ENCODE measurements around the gene ATCAY. TPM values are rescaled to one million over a fixed set of nuclear protein-coding genes. Genes with fewer than 3 reads are reported as not detected.
"Not testable (repeated sequence)": the region's sequence is repeated elsewhere in the genome, so short reads cannot be mapped to it uniquely, and the experiment has no call there.

ATCAY gene
- total and polyA plus RNA-seq, 5 donors from 2014 or later, result not detected

DNA sequence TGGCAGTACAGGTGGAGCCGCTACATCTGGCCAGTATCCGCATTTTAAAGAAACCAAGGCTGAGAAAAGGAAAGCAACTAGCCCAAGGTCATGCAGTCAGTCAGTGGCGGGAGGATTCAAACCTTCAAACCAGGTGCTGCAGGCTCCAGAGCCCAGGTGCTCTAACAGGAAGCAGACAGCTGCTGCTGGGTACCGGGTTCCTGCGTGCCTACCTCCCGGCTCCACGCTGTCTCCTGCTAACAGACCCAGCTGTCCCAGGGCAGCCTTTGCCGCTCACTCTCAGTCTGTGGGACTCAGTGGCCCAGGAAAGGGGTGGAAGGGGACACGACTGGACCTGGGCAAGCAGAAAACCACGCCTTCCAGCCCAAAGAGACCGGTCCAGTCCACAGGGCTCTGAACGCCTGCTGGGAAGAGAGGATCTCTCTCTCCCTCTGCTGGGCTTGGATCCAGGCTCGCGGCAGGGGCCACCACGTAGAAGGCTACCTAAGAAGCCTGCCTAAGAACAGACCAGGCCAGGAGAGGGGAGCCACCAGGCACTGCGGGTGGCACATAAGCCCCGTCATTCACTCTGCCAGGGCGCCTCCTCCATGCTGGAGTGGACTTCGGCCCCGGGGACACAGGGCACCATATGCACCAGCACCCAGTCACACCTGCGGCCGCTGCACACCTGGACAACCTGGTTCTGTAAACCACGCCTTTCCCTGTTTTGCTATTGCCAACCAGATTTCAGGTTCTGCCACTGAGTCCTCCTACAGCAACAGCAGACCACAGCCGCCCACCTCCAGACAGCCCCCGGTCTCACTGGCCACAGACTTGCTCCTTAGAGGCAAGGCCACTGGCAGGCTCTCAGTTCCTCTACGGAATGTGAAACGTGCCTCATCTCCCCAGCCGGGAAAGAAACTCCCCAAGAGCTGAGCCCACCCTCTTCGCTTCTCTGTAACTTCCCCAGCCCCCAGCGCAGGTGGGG lies 85.8 kb downstream of the ATCAY start:
- Mint-ChIP-seq H3K36me3 (peaks cover 5% of the 10 kb centered on the region), H3K4me1 (peaks cover 0 to 35% (median 15%) of the 10 kb centered on the region in 4 donors), H3K9me3 (no peaks in the 10 kb centered on the region), H3K4me3 (peak overlapping the region in 1 of 4 donors; percentile 56), H3K27me3 (no peaks in the 10 kb centered on the region), H3K27ac (peak overlapping the region in 1 of 3 donors; percentile 56)
- Histone ChIP-seq H3K27me3 (ENCODE audit: control insufficient read depth, insufficient read depth, low read length) (no peaks in the 10 kb centered on the region), H3K4me1 (ENCODE audit: control insufficient read depth, insufficient read depth, low read length, poor library complexity, severe bottlenecking) (peaks cover 22% of the 10 kb centered on the region), H3K27ac (ENCODE audit: insufficient read depth, low read length, poor library complexity, severe bottlenecking) (no peak overlapping the region), H3K4me3 (ENCODE audit: low read depth, low read length) (no peak overlapping the region), H3K36me3 (ENCODE audit: control insufficient read depth, insufficient read depth, low read length) (peaks cover 40% of the 10 kb centered on the region), H3K9me3 (ENCODE audit: control insufficient read depth in 2 of 2, low read length in 2 of 2) (no peaks in the 10 kb centered on the region)
- no peak for ATAC-seq (ENCODE audit: low read depth in 2 of 2)
- DNase-seq, result no peak

GRCh38 chr19:3967983-3968382 lies 87.5 kb downstream of the ATCAY start:
- H3K27ac Mint-ChIP-seq, result peak overlapping the region in 1 of 3 donors; percentile 56
- Histone ChIP-seq H3K4me1 (ENCODE audit: control insufficient read depth, insufficient read depth, low read length, poor library complexity, severe bottlenecking) (peaks cover 24% of the 10 kb centered on the region), H3K36me3 (ENCODE audit: control insufficient read depth, insufficient read depth, low read length) (peaks cover 29% of the 10 kb centered on the region)
- not testable (repeated sequence) for H3K27me3 ChIP-seq (ENCODE audit: control insufficient read depth, insufficient read depth, low read length); H3K27ac ChIP-seq (ENCODE audit: insufficient read depth, low read length, poor library complexity, severe bottlenecking); H3K36me3 Mint-ChIP-seq; H3K27me3 Mint-ChIP-seq; H3K9me3 ChIP-seq (ENCODE audit: control insufficient read depth in 2 of 2, low read length in 2 of 2); H3K4me3 ChIP-seq (ENCODE audit: low read depth, low read length); ATAC-seq (ENCODE audit: low read depth in 2 of 2); DNase-seq; H3K9me3 Mint-ChIP-seq
- peaks cover 0 to 37% (median 16%) of the 10 kb centered on the region in 4 donors for H3K4me1 Mint-ChIP-seq
- H3K4me3 Mint-ChIP-seq, result peak overlapping the region in 1 of 4 donors; percentile 15

DNA sequence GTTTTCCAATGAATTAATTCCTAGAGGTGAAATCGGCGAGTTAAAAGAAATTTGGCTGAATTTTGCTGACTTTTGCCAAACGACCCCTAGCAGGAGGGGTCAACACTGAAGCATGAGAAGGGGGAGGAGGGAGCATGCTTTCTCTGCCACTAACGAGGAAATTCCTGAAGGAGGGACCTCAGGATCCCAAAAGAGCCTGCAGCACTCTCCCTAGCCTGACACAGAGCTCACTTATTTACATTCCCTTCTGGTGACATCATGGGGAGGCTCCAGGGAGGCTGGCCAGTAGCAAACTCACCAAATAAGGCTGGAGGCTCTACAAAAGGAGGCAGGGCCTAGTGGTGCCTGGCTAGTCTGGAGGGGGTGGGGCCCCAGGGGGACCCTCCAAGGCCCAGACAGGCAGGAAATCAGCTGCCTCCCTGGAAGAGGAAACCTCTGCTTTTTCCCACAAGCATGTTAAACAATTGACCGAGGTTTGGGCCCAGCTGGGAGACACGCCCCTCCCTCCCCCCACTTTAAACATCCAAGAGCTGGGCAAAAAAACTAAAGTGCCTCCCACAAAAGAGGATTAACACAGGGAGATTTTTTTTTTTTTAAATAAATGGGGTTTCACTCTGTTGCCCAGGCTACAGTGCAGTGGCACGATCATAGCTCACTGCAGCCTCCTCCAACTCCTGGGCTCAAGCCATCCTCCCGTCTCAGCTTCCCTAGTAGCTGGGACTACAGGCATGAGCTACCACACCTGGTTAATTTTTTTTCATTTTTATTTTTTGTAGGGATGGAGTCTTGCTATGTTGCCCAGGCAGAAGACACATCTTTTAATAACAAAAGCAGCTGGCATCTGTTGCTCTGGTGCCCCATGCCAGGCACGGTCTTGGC lies 88.3 kb downstream of the ATCAY start:
- peak overlapping the region; percentile 74 to 97 (median 90) for H3K4me3 Mint-ChIP-seq
- DNase-seq, result no peak
- Histone ChIP-seq H3K27me3 (ENCODE audit: control insufficient read depth, insufficient read depth, low read length) (no peaks in the 10 kb centered on the region), H3K36me3 (ENCODE audit: control insufficient read depth, insufficient read depth, low read length) (peaks cover 21% of the 10 kb centered on the region), H3K9me3 (ENCODE audit: control insufficient read depth in 2 of 2, low read length in 2 of 2) (no peaks in the 10 kb centered on the region), H3K4me1 (ENCODE audit: control insufficient read depth, insufficient read depth, low read length, poor library complexity, severe bottlenecking) (peaks cover 24% of the 10 kb centered on the region), H3K27ac (ENCODE audit: insufficient read depth, low read length, poor library complexity, severe bottlenecking) (peak overlapping the region; percentile 1), H3K4me3 (ENCODE audit: low read depth, low read length) (no peak overlapping the region)
- peak overlapping the region in 2 of 3 donors; percentile 81 to 93 for H3K27ac Mint-ChIP-seq
- no peaks in the 10 kb centered on the region for H3K36me3 Mint-ChIP-seq
- H3K27me3 Mint-ChIP-seq, result no peaks in the 10 kb centered on the region
- H3K9me3 Mint-ChIP-seq, result no peaks in the 10 kb centered on the region
- peaks cover 0 to 37% (median 16%) of the 10 kb centered on the region in 4 donors for H3K4me1 Mint-ChIP-seq
- no peak for ATAC-seq (ENCODE audit: low read depth in 2 of 2)

DNA sequence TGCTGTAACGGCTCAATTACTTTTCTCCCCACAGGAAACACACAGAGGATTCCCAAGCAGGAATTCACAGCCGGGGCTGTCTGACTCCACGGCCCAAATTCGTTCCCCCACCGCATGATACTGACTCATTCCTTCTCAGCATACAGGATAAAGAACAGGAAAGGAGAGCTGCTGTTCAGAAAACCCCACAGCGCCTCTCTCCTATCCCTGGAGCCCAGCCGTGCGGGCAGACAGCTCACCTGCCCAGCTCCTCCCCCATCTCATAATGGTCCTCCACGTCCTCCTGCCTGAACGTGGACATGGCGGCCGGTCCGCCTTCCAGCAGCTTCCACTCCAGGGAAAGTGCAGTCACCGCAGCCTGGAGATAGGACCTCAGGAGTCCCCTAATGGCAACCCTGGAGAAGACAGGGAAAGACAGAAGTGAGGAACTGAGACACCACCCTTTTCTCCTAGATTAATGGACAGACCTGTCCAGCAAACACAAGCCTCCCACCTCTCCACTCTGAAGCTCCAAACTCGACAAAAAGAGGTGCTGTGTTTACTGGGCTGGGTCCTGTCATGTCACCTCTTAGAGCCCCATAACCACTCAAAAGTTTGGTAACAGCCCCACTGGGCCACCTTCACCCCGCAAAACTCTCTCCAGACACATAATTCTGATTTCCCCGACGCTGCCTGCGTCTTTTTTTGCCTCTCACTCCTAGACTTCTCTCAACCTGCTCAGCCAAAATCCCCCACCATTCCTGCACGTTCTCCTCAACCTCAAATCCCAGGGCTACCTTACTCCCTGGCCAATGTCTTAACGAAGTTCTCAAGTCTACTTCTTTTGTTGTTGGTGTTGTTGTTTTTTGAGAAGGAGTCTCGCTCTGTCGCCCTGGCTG lies 89.2 kb downstream of the ATCAY start:
- H3K27me3 Mint-ChIP-seq, result no peaks in the 10 kb centered on the region
- peaks cover 0 to 37% (median 16%) of the 10 kb centered on the region in 4 donors for H3K4me1 Mint-ChIP-seq
- H3K36me3 ChIP-seq (ENCODE audit: control insufficient read depth, insufficient read depth, low read length), result peaks cover 16% of the 10 kb centered on the region
- H3K27me3 ChIP-seq (ENCODE audit: control insufficient read depth, insufficient read depth, low read length), result no peaks in the 10 kb centered on the region
- H3K4me3 Mint-ChIP-seq, result peak overlapping the region; percentile 90 to 97 (median 93)
- H3K9me3 Mint-ChIP-seq, result no peaks in the 10 kb centered on the region
- no peaks in the 10 kb centered on the region for H3K36me3 Mint-ChIP-seq
- H3K4me1 ChIP-seq (ENCODE audit: control insufficient read depth, insufficient read depth, low read length, poor library complexity, severe bottlenecking), result peaks cover 24% of the 10 kb centered on the region
- H3K27ac Mint-ChIP-seq, result peak overlapping the region; percentile 81 to 93 (median 92)
- ATAC-seq (ENCODE audit: low read depth in 2 of 2), result no peak
- DNase-seq, result no peak
- H3K9me3 ChIP-seq (ENCODE audit: control insufficient read depth in 2 of 2, low read length in 2 of 2), result no peaks in the 10 kb centered on the region
- H3K4me3 ChIP-seq (ENCODE audit: low read depth, low read length), result peak overlapping the region; percentile 75
- H3K27ac ChIP-seq (ENCODE audit: insufficient read depth, low read length, poor library complexity, severe bottlenecking), result peak overlapping the region; percentile 1

- Mint-ChIP-seq H3K36me3 (no peaks in the 10 kb centered on the region), H3K4me3 (peak overlapping the region; percentile 90 to 97 (median 93)), H3K27me3 (no peaks in the 10 kb centered on the region), H3K27ac (peak overlapping the region; percentile 81 to 93 (median 92)), H3K4me1 (peaks cover 0 to 37% (median 16%) of the 10 kb centered on the region in 4 donors), H3K9me3 (no peaks in the 10 kb centered on the region)
- H3K27ac ChIP-seq (ENCODE audit: insufficient read depth, low read length, poor library complexity, severe bottlenecking), result peak overlapping the region; percentile 76
- ATAC-seq (ENCODE audit: low read depth in 2 of 2) (no peak), DNase-seq (no peak)
- H3K4me1 ChIP-seq (ENCODE audit: control insufficient read depth, insufficient read depth, low read length, poor library complexity, severe bottlenecking), result peaks cover 24% of the 10 kb centered on the region
- no peaks in the 10 kb centered on the region for H3K9me3 ChIP-seq (ENCODE audit: control insufficient read depth in 2 of 2, low read length in 2 of 2)
- H3K36me3 ChIP-seq (ENCODE audit: control insufficient read depth, insufficient read depth, low read length), result peaks cover 19% of the 10 kb centered on the region
- H3K27me3 ChIP-seq (ENCODE audit: control insufficient read depth, insufficient read depth, low read length), result no peaks in the 10 kb centered on the region
- H3K4me3 ChIP-seq (ENCODE audit: low read depth, low read length), result peak overlapping the region; percentile 75
Measured at GRCh38 chr19:3970313-3970807, 89.9 kb downstream of the ATCAY start.

DNA sequence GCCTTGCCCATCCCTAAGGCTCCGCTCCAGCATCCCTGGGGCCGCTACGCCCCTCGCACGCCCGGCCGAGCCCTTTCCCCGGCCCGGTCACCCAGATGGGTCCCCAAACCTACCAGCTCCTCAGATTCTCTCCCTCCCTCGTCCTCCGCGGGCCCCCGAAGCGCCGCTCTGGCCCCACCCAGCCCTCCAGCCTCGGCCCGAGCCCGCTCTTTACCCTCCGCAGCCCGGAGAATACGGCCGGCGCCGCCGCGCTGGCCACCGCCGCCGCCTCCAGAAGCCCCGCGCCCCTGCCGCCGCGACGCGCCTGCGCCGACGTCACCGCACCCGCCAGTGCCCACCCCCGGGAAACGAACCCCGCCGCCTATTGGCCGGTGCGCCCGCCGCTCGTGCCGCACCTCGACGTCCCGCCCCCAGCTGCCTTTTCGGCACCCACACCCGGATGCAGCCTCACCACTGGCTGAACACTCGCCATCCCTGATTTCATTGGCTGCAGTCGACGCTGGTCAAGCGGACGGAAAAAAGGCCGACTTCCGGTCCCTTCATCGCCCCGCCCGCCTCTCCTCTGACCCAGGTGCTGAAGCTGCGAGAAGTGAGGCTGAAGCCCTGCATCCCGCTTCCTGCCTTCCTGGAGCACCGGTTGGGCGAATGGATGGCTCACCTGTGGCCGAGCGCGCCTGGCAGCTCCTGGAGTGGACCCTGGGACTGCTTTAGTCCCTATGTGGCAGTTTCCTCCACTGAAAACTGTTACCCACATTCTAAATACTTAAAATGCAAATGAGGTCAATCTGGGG lies 90.5 kb downstream of the ATCAY start, which contains the start of gene DAPK3:
Gene DAPK3, minus strand, starts transcription at position 292 of the 791 bp plus-strand sequence. CDS start 1,364 bp downstream, outside the sequence.
- H3K27ac Mint-ChIP-seq, result peak within 1 kb of the TSS; percentile 92 to 93 (median 93)
- H3K4me1 Mint-ChIP-seq, result peaks cover 0 to 37% (median 18%) of the 10 kb centered on the region in 4 donors
- peak within 1 kb of the TSS; percentile 75 for H3K4me3 ChIP-seq (ENCODE audit: low read depth, low read length)
- peaks cover 5% of the 10 kb centered on the region for H3K36me3 Mint-ChIP-seq
- H3K27ac ChIP-seq (ENCODE audit: insufficient read depth, low read length, poor library complexity, severe bottlenecking), result peak within 1 kb of the TSS; percentile 76
- peaks cover 22% of the 10 kb centered on the region for H3K36me3 ChIP-seq (ENCODE audit: control insufficient read depth, insufficient read depth, low read length)
- ATAC-seq (ENCODE audit: low read depth in 2 of 2) (peak; percentile 93 to 95), DNase-seq (peak; percentile 87 to 92 (median 87))
- H3K27me3 Mint-ChIP-seq, result no peaks in the 10 kb centered on the region
- H3K9me3 Mint-ChIP-seq, result peaks cover 0 to 2% (median 0%) of the 10 kb centered on the region in 7 donors
- no peaks in the 10 kb centered on the region for H3K27me3 ChIP-seq (ENCODE audit: control insufficient read depth, insufficient read depth, low read length)
- peaks cover 24% of the 10 kb centered on the region for H3K4me1 ChIP-seq (ENCODE audit: control insufficient read depth, insufficient read depth, low read length, poor library complexity, severe bottlenecking)
- H3K9me3 ChIP-seq (ENCODE audit: control insufficient read depth in 2 of 2, low read length in 2 of 2), result no peaks in the 10 kb centered on the region
- H3K4me3 Mint-ChIP-seq, result peak within 1 kb of the TSS; percentile 90 to 97 (median 94)

All from CD4-positive, CD25-positive, alpha-beta regulatory T cell (primary cell).